Mesodermal cell (in vitro differentiated cells): ENCODE results near the gene F10.

Experiments
- H3K27ac ChIP-seq: 2 replicates; pipeline ENCODE4 v1.7.0; 2013; ENCODE audit warnings: mild to moderate bottlenecking, low read depth, low read length, moderate library complexity; ENCODE audit not compliant: severe bottlenecking
- H3K36me3 ChIP-seq: 2 replicates; pipeline ENCODE4 v1.7.1; 2013; ENCODE audit warnings: mild to moderate bottlenecking, low read length, moderate library complexity; ENCODE audit not compliant: control insufficient read depth, insufficient read depth
- H3K4me1 ChIP-seq: one replicate; pipeline ENCODE4 v1.7.1; 2013; ENCODE audit warnings: mild to moderate bottlenecking, low read length; ENCODE audit not compliant: insufficient read depth, control insufficient read depth, poor library complexity, severe bottlenecking
- H3K4me3 ChIP-seq: 2 replicates; pipeline ENCODE4 v1.7.0; 2013; ENCODE audit warnings: low read length, control low read depth, mild to moderate bottlenecking; ENCODE audit not compliant: insufficient read depth, poor library complexity, severe bottlenecking; ENCODE audit errors: extremely low read depth
- H3K9me3 ChIP-seq: 2 replicates; pipeline ENCODE4 v1.7.1; 2013; ENCODE audit warnings: mild to moderate bottlenecking, low read length, moderate library complexity; ENCODE audit not compliant: control insufficient read depth
- WGBS, 2 experiments: methylation state at CpG; one replicate each; pipeline ENCODE4 v1.1.5; 2013; ENCODE audit warnings: missing lambda C conversion rate in 2 of 2; ENCODE audit not compliant: insufficient coverage in 2 of 2; 5-methylcytosine and 5-hydroxymethylcytosine counted together

F10 gene

GRCh38 chr13:113112893-113113845 is 9.4 kb upstream of the F10 start:
- 81 to 93% methylated on average over 6 to 8 of the region's 9 CpGs for WGBS, 2 experiments
- no peak overlapping the region for H3K27ac ChIP-seq

DNA sequence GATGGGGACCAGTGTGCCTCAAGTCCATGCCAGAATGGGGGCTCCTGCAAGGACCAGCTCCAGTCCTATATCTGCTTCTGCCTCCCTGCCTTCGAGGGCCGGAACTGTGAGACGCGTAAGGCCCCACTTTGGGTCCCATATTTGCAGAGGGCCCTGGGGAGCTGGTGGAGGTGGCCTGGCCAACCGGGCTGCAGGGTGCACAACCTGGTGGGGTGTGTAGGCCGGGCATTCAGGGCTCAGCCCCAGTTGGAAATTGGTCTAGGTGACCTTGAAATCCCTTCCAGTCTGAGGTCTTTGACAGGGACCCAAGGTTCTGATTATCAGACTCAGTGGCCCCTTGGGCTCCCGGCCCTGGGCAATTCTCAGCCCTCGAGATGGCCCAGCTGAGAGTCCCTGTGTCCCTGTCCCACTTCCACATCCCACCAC is 8.7 kb upstream of the F10 start:
- Histone ChIP-seq H3K9me3 (no peaks in the 10 kb centered on the region), H3K4me1 (peaks cover 12% of the 10 kb centered on the region)

More at GRCh38 chr13:113112893-113113845, 9.4 kb upstream of the F10 start:
- Histone ChIP-seq H3K36me3 (no peaks in the 10 kb centered on the region), H3K9me3 (no peaks in the 10 kb centered on the region), H3K4me3 (no peak overlapping the region), H3K4me1 (peaks cover 12% of the 10 kb centered on the region)

GRCh38 chr13:113114511-113115362 is 7.9 kb upstream of the F10 start:
- 90 to 92% methylated on average over 13 to 14 of the region's 17 CpGs for WGBS, 2 experiments
- Histone ChIP-seq H3K36me3 (no peaks in the 10 kb centered on the region), H3K27ac (no peak overlapping the region), H3K4me3 (no peak overlapping the region), H3K4me1 (peaks cover 12% of the 10 kb centered on the region), H3K9me3 (no peaks in the 10 kb centered on the region)

More for the DNA sequence above, 8.7 kb upstream of the F10 start:
- Histone ChIP-seq H3K36me3 (no peaks in the 10 kb centered on the region), H3K27ac (no peak overlapping the region), H3K4me3 (no peak overlapping the region)
- WGBS, 2 experiments: 94 to 100% methylated on average over 3 to 7 of the region's 8 CpGs

GRCh38 chr13:113115363-113116205 is 7.0 kb upstream of the F10 start:
- Histone ChIP-seq H3K4me1 (peaks cover 12% of the 10 kb centered on the region), H3K27ac (no peak overlapping the region), H3K4me3 (no peak overlapping the region), H3K9me3 (no peaks in the 10 kb centered on the region), H3K36me3 (no peaks in the 10 kb centered on the region)
- 89 to 93% methylated on average over 17 to 21 of the region's 21 CpGs for WGBS, 2 experiments

GRCh38 chr13:113116206-113116800 is 6.3 kb upstream of the F10 start:
- WGBS, 2 experiments: 90 to 95% methylated on average over 9 of the region's 10 CpGs
- Histone ChIP-seq H3K36me3 (no peaks in the 10 kb centered on the region), H3K4me1 (peaks cover 12% of the 10 kb centered on the region), H3K9me3 (no peaks in the 10 kb centered on the region), H3K27ac (no peak overlapping the region), H3K4me3 (no peak overlapping the region)

- no peak overlapping the region for H3K4me3 ChIP-seq
- no peaks in the 10 kb centered on the region for H3K36me3 ChIP-seq
- no peak overlapping the region for H3K27ac ChIP-seq
- no peaks in the 10 kb centered on the region for H3K9me3 ChIP-seq
- peaks cover 12% of the 10 kb centered on the region for H3K4me1 ChIP-seq
- 89 to 92% methylated on average over 8 of the region's 10 CpGs for WGBS, 2 experiments
These were observed 5.7 kb upstream of the F10 start for GRCh38 chr13:113116871-113117271.

DNA sequence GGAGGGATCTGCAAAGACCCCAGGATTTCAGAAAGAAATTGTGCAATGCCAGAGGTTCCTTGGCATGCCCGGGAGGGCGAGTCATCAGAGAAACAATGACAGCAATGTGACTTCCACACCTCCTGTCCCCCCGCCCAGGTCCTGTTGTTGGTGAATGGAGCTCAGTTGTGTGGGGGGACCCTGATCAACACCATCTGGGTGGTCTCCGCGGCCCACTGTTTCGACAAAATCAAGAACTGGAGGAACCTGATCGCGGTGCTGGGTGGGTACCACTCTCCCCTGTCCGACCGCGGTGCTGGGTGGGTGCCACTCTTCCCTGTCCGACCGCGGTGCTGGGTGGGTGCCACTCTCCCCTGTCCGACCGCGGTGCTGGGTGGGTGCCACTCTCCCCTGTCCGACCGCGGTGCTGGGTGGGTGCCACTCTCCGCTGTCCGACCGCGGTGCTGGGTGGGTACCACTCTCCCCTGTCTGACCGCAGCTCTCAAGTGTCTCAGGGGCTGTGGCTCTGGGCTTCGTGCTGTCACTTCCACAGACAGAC is 5.2 kb upstream of the F10 start:
- H3K36me3 ChIP-seq: no peaks in the 10 kb centered on the region
- H3K27ac ChIP-seq: no peak overlapping the region
- H3K4me3 ChIP-seq: no peak overlapping the region
- peaks cover 12% of the 10 kb centered on the region for H3K4me1 ChIP-seq
- 95% methylated on average over 10 to 19 of the region's 26 CpGs for WGBS, 2 experiments
- no peaks in the 10 kb centered on the region for H3K9me3 ChIP-seq

DNA sequence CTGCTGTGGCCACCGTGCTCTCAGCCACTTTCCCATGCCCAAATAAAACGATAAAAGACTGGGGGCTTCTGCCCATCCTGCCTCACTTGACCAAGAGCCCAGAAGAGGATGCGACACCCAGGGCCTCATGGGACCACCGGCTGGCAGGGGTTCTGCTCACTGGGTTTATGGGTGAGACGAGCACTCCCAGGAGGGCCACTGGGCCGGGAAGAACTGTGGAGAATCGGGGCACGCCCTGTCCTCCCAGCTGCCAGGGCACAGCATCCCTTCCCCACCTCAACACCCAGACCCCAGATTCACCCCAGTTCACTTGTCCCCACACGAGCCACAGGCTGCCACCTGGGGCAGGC is 4.7 kb upstream of the F10 start:
- Histone ChIP-seq H3K4me3 (no peak overlapping the region), H3K4me1 (peaks cover 12% of the 10 kb centered on the region), H3K9me3 (no peaks in the 10 kb centered on the region), H3K36me3 (no peaks in the 10 kb centered on the region), H3K27ac (no peak overlapping the region)
- 89 to 93% methylated on average over 6 to 8 of the region's 9 CpGs for WGBS, 2 experiments

- Histone ChIP-seq H3K4me1 (peaks cover 15% of the 10 kb centered on the region), H3K27ac (no peak overlapping the region), H3K9me3 (no peaks in the 10 kb centered on the region), H3K36me3 (no peaks in the 10 kb centered on the region), H3K4me3 (no peak overlapping the region)
- WGBS, 2 experiments: 92 to 95% methylated on average over 38 to 39 of the region's 42 CpGs
These were observed 4.2 kb upstream of the F10 start for GRCh38 chr13:113118261-113119021.
